ENCODE measurements around the gene CEP63. TPM values are rescaled to one million over a fixed set of nuclear protein-coding genes. Genes with fewer than 3 reads are reported as not detected.

CEP63 gene
- total and polyA plus RNA-seq, 2 of the 8 experiments (the other 6 are each of a cell fraction or from before 2014, with no cell fraction given): 5.3 to 18.2 TPM

DNA sequence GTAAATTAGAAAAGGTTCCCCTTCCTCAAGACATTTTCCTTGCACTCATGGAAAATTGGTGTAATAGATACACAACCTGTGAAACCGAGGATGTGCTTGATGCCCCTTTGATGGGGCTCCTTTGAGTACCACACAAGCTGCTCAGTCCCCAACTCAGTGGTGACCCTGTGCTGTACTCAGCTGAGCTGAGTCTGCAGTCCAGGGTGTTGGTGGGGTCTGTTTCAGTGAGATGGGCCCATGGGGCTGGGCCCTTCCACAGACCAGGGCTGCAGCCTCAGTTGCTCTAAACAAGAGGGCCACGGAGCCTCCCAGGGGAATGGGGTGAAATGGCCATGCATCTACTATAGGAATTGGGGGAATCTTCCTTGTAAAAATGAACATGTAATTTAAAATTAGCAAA lies 125.7 kb downstream of the CEP63 start (continued):
- TF ChIP-seq, protein P1, sequence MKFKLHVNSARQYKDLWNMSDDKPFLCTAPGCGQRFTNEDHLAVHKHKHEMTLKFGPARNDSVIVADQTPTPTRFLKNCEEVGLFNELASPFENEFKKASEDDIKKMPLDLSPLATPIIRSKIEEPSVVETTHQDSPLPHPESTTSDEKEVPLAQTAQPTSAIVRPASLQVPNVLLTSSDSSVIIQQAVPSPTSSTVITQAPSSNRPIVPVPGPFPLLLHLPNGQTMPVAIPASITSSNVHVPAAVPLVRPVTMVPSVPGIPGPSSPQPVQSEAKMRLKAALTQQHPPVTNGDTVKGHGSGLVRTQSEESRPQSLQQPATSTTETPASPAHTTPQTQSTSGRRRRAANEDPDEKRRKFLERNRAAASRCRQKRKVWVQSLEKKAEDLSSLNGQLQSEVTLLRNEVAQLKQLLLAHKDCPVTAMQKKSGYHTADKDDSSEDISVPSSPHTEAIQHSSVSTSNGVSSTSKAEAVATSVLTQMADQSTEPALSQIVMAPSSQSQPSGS (IDR thresholded peaks at IDR 0.05; ENCODE audit: low read length): no peak
- TF ChIP-seq PHF8 (conservative IDR thresholded peaks at IDR 0.05; ENCODE audit: low read depth, low read length) (no peak), CTCF (IDR thresholded peaks at IDR 0.05; ENCODE audit: control extremely low read depth in 1 of 3, insufficient read depth in 1 of 3, low read depth in 1 of 3, low read length in 3 of 3) (no peak), ATF3 (IDR thresholded peaks at IDR 0.05; ENCODE audit: insufficient read depth, low read depth, low read length) (no peak), TAF7 (optimal IDR thresholded peaks at IDR 0.05; ENCODE audit: borderline replicate concordance, low read depth, low read length) (no peak), EGR1 (IDR thresholded peaks at IDR 0.05; ENCODE audit: borderline replicate concordance, low read depth, low read length) (no peak)

All from H1 (cell line).